GM12891 (cell line): ENCODE results near the gene SMYD3.

ENCODE experiments used
- DNase-seq: peaks from one replicate; pipeline ENCODE4 v3.0.0; 2011; ENCODE audit warnings: low spot score; ENCODE audit not compliant: insufficient read length
- FAIRE-seq: peaks from 2 replicates; lab custom pipeline; 2011; peaks lifted over from hg19 to GRCh38; lab: Jason Lieb, UNC
- PAX5 ChIP-seq: IDR thresholded peaks from 2 replicates; pipeline ENCODE4 v1.6.1; 2011; ENCODE audit warnings: low read length, moderate library complexity, mild to moderate bottlenecking; ENCODE audit not compliant: insufficient read depth, severe bottlenecking
- POLR2A ChIP-seq: IDR thresholded peaks from 2 replicates; pipeline ENCODE4 v1.6.1; 2011; ENCODE audit warnings: low read depth, low read length, control low read depth
- POLR2AphosphoS5 ChIP-seq: IDR thresholded peaks from 2 replicates; pipeline ENCODE4 v1.6.1; 2011; ENCODE audit warnings: low read depth, low read length, control low read depth
- POU2F2 ChIP-seq: IDR thresholded peaks from 2 replicates; pipeline ENCODE4 v1.6.1; 2011; ENCODE audit warnings: low read depth, mild to moderate bottlenecking, control low read depth, low read length, moderate library complexity
- SPI1 ChIP-seq: IDR thresholded peaks from 2 replicates; pipeline ENCODE4 v1.6.1; 2011; ENCODE audit warnings: low read depth, low read length, control low read depth
- TAF1 ChIP-seq: IDR thresholded peaks from 2 replicates; pipeline ENCODE4 v1.6.1; 2011; ENCODE audit warnings: low read depth, low read length, control low read depth

Gene SMYD3

GRCh38 chr1:246246430-246246829 is 260.6 kb downstream of the SMYD3 start:
- no peak for TF ChIP-seq POU2F2
- no peak for TF ChIP-seq TAF1
- TF ChIP-seq POLR2A = no peak
- no peak for TF ChIP-seq POLR2AphosphoS5
- no peak for TF ChIP-seq PAX5
- no peak for TF ChIP-seq SPI1
- no peak for DNase-seq
- no peak for FAIRE-seq

GRCh38 chr1:246245541-246245940 is 261.5 kb downstream of the SMYD3 start:
- DNase-seq (no peak), FAIRE-seq (no peak)
- no peak for TF ChIP-seq TAF1
- TF ChIP-seq SPI1 = no peak
- no peak for TF ChIP-seq PAX5
- TF ChIP-seq POU2F2 = no peak
- no peak for TF ChIP-seq POLR2A
- no peak for TF ChIP-seq POLR2AphosphoS5

GRCh38 chr1:246232126-246232525 is 275.0 kb downstream of the SMYD3 start:
- FAIRE-seq (no peak), DNase-seq (no peak)
- no peak for TF ChIP-seq SPI1
- TF ChIP-seq POU2F2 = no peak
- TF ChIP-seq POLR2AphosphoS5 = no peak
- no peak for TF ChIP-seq POLR2A
- TF ChIP-seq TAF1 = no peak
- no peak for TF ChIP-seq PAX5

GRCh38 chr1:246226041-246226440 is 281.0 kb downstream of the SMYD3 start:
- FAIRE-seq (no peak), DNase-seq (no peak)
- no peak for TF ChIP-seq POU2F2
- TF ChIP-seq PAX5 = no peak
- no peak for TF ChIP-seq SPI1
- TF ChIP-seq POLR2AphosphoS5 = no peak
- no peak for TF ChIP-seq POLR2A
- TF ChIP-seq TAF1 = no peak

- DNase-seq (no peak), FAIRE-seq (no peak)
- TF ChIP-seq SPI1 (no peak), POU2F2 (no peak), POLR2A (no peak), PAX5 (no peak), TAF1 (no peak), POLR2AphosphoS5 (no peak)
Observed at GRCh38 chr1:246221485-246222255, 285.4 kb downstream of the SMYD3 start.

GRCh38 chr1:246220495-246221065 is 286.5 kb downstream of the SMYD3 start:
- DNase-seq (no peak), FAIRE-seq (no peak)
- no peak for TF ChIP-seq POU2F2
- no peak for TF ChIP-seq POLR2A
- TF ChIP-seq POLR2AphosphoS5 = no peak
- no peak for TF ChIP-seq PAX5
- no peak for TF ChIP-seq TAF1
- no peak for TF ChIP-seq SPI1

- DNase-seq (peak; percentile 9), FAIRE-seq (peak; percentile 13)
- TF ChIP-seq SPI1 = no peak
- no peak for TF ChIP-seq PAX5
- no peak for TF ChIP-seq TAF1
- TF ChIP-seq POLR2A = no peak
Observed at GRCh38 chr1:246219508-246220030, 287.5 kb downstream of the SMYD3 start.

GRCh38 chr1:246218686-246219085 is 288.4 kb downstream of the SMYD3 start:
- FAIRE-seq = no peak
- no peak for DNase-seq
- TF ChIP-seq POLR2AphosphoS5 = no peak
- TF ChIP-seq POU2F2 = no peak
- no peak for TF ChIP-seq PAX5
- TF ChIP-seq POLR2A = no peak
- no peak for TF ChIP-seq TAF1
- TF ChIP-seq SPI1 = no peak

- FAIRE-seq = no peak
- TF ChIP-seq POLR2A (no peak), SPI1 (no peak), POU2F2 (no peak), POLR2AphosphoS5 (no peak), PAX5 (no peak)
- DNase-seq = no peak
Observed at GRCh38 chr1:246216906-246217305, 290.2 kb downstream of the SMYD3 start.
